Renal cortex interstitium (tissue), 11 donors: ENCODE data around the gene KCNK7. TPM values are rescaled to one million over a fixed set of nuclear protein-coding genes. Genes with fewer than 3 reads are reported as not detected.
A peak's percentile ranks its signal among the peaks of the same experiment; 100 is the strongest.

Experiments used
- DNase-seq, 11 donors: peaks; one replicate each; pipeline ENCODE4 v3.0.0-alpha.2; 2013; ENCODE audit warnings: low read depth in 9 of 11, low spot score in 4 of 11; ENCODE audit errors: extremely low read depth in 1 of 11
- polyA plus RNA-seq, 3 donors: library from polyadenylated mRNA; unstranded; fragments of 120-200 nt; gene quantifications; one replicate each; pipeline ENCODE4 v1.2.1, GENCODE V29; 2013; ENCODE audit not compliant: insufficient read length in 3 of 3

The KCNK7 gene
- polyA plus RNA-seq, 3 donors = 0.30 to 0.39 (median 0.33) TPM

DNA sequence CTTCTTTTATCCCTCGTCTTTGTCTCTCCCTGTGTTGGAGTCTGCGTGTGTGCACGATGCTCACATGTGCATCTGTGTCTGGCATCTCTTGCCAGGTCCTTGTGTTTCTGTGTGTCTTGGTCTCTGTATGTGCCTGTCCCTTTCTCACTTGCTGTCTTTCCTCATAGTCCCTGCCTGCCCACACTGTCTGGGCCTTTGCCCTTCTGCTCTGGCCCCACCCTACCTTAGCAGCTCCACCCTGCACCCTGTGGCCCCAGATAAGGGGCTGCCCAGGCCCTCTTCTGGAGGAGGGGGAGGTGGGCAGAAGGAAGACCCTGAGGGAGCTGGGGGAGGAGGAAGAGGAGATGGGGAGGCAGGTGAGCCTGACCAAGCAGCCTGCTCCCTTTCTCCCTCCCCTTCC lies 16.9 kb downstream of the KCNK7 start:
- DNase-seq = no peak

DNA sequence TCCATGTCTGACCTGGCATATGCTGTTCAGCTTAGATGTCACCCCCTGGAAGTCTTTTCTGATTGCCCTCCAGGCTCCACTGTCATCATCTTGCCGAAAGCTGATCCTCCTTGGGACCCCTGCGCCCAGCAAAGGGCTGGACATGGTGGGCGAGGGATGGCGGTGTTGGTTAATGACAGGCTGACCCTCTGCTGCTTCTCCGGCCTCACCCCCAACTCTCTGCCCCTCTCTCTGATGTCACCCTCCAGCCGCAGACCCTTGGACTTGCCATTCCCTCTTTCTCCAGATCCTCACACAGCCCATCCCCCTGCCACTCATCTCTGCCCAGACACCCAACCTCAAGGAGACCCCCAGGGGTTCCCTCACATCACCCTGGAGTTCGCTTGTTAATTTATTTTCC lies 17.5 kb downstream of the KCNK7 start:
- no peak for DNase-seq

- no peak for DNase-seq
Measured at GRCh38 chr11:65577756-65578109, 17.9 kb downstream of the KCNK7 start.

- DNase-seq = no peak
Measured at GRCh38 chr11:65576867-65577755, 18.5 kb downstream of the KCNK7 start.

- no peak for DNase-seq
Measured at GRCh38 chr11:65576232-65576866, 19.3 kb downstream of the KCNK7 start.

DNA sequence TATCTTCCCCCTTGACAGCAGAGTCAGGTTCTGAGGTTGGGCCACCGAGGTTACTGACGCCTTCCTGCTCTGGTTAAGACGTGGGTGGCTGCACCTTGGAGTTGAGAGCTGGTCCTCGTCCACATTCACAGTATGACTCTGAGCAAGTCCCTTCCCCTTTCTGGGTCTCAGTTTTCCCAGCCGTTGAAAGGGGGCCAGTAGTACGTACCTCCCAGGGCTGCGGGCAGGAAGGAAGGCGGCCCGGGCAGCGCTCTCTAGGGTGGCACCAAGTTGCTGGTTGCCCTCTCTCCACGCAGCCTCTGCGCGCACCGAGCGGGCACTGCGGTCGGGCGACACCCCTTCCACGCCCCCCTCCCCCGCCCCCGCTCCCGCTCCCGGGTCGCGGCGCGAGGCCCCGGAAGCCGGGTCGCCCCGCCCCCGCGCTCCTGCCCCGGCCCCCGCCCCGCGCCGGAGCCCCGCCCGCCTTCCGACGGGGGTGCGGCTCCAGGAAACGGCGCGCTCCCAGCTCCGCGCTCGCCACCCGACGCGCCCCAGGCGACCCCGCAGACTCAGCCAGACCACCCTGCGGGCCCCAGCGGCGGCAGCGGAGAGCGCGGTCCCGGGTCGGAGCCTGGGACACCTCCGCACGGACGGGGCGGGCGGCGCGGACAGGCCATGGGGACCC lies 19.9 kb downstream of the KCNK7 start, which contains the start of gene EHBP1L1:
Gene EHBP1L1, plus strand, starts transcription at position 486 of the 664 bp plus-strand sequence. CDS start 250 bp downstream, outside the sequence.
- no peak for DNase-seq

- DNase-seq = no peak
Measured at GRCh38 chr11:65574811-65575567, 20.6 kb downstream of the KCNK7 start.

DNA sequence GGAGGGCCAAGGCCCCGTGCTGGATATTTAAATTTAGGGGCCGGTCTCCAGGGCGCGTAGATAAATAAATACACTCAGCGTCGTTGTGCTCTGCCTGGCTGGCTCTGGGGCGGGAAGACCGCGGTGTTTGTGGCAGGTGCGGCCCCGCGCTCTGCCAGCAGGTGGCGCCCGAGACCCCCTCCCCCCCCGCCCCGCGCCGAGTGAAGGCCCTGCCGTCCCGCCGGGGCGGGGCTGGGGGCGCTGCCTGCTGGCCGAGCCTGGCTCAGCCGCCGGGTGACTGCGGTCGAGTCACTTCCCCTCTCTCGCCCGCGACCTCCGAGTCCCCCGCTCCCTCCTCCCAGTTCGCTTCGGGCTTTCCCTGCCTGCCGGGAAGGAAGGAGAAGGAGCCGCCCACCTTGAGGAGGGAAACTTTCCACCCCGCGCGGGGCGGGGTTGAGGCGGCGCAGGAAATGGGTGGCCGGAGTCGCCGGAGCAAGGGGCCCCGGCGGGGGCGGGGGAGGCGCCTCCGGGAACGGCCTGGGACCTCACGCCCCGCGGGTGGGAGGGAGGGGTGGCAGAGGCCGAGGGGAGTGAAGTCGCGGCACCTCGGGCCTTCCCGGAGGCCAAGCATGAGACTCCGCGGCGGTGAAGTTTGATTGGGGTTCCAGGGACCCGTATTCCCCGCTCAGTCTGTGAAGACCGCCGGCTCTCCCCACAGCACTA lies 21.3 kb downstream of the KCNK7 start:
- peak in 7 of 11 donors; percentile 77 to 86 (median 81) for DNase-seq

DNA sequence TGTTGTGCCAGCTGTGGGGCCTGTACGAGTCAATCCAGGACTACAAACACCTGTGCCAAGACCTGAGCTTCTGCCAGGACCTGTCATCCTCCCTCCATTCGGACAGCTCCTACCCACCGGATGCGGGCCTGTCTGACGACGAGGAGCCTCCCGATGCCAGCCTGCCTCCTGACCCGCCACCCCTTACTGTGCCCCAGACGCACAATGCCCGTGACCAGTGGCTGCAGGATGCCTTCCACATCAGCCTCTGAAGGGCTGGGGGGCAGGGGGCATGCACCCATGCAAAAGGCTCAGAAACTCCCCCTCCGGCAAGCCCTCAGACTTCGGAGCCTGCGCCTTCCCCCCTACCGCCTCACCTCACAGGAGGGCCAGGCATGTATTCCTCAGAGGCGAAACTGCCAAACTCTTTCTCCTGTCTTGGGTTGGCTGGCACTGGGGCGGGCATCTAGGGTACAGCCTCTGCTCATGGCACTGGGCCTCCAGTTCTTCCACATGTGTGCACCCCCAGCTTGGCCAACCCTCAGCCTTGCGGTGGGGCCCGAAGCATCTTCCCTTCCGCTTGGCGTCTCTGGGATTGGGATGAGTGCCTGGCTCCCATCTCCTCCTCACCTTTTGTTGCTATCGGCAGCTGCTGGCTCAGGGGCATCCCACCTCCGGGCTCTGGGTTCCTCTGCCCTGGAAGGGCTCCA lies 22.1 kb downstream of the KCNK7 start:
- DNase-seq = no peak

DNA sequence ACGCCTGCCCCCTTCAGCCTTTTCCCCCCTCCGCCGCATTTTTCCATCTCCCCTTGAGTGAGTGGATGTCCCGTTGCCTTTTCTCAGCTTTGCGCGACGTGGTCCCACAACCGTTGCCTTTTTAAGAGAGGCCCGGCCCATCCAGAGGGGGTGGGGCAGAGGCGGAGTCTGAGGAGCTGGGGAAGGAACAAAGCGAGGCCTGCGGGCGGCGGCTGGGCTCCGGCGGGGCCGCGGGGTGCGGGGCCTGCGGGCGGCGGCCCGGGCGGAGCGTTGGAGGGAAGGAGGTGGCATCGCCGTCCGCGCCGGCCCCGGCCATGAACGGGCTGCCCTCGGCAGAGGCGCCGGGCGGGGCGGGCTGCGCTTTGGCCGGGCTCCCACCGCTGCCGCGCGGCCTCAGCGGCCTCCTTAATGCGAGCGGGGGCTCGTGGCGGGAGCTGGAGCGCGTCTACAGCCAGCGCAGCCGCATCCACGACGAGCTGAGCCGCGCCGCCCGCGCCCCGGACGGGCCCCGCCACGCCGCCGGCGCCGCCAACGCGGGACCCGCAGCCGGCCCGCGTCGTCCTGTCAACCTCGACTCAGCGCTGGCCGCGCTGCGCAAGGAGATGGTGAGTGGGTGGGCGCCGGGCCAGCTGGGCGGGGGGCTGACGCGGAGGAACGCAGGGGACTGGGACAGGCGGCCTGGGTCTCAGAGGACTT lies 23.1 kb downstream of the KCNK7 start, which contains the start of gene FAM89B:
Gene FAM89B, plus strand, starts transcription at position 183 of the 696 bp plus-strand sequence. Its CDS starts 132 bp downstream, at position 315.
- DNase-seq = peak in 7 of 11 donors; percentile 78 to 94 (median 86)

DNA sequence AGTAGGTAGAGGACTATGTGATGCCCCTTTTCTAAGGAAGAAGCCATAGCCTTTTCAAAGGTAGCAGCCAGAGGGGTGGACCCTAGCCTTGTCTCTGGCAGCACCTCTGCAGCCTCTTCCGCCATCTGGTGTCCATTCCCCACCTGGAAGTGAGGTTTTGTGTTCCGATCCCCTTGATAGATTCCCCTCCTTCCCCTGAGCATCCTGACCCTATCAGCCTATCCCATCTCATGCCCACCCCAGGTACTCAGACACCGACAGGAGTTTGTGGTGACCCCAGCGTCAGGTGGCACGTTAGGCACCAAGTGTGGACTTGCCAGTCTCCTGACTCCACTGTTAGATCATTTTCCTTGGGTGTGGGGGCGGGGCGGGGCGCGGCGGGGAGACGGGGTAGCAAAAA lies 23.7 kb downstream of the KCNK7 start:
- DNase-seq = no peak

GRCh38 chr11:65571420-65571819 lies 24.2 kb downstream of the KCNK7 start:
- DNase-seq = no peak

DNA sequence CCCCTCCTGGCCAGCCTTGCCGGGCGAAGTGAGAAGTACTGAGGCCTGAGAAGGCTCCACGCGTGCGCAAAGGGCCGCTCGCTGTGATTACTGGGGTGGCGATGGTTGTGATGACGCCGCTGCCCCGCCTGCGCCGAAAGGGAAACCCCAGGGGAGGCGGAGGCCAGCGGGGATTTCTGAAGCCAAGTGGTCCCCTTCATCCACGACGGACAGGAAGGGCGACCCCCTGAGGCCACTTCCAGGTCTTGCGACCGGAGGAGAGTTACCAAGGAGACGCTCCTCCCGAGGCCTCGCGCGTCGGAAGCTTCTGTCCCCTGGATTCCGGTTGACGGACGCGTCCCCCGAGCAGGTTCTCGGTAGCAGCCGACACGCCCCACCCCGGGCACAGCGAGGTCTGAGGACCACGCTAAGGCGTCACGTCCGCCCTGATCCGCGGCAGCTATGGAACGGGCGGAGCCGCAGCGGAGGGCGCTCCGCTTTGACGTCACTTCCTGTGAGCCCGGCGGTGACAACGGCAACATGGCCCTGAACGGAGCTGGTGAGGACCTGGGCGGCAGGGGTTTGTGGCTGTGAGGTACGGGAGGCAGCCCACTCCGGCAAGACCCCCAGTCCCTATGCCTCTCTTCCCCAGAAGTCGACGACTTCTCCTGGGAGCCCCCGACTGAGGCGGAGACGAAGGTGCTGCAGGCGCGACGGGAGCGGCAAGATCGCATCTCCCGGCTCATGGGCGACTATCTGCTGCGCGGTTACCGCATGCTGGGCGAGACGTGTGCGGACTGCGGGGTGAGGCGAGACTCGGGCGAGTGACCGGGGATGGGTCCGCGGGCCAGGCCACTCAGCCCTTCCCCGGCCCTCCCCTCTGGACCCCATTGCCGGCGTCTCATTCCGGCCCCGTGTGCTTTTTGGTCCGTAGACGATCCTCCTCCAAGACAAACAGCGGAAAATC lies 25.4 kb downstream of the KCNK7 start, which contains the start of gene ZNRD2:
Gene ZNRD2, plus strand, starts transcription at position 505 of the 946 bp plus-strand sequence. Its CDS starts 15 bp downstream, at position 520.
- peak; percentile 91 to 98 (median 96) for DNase-seq

DNA sequence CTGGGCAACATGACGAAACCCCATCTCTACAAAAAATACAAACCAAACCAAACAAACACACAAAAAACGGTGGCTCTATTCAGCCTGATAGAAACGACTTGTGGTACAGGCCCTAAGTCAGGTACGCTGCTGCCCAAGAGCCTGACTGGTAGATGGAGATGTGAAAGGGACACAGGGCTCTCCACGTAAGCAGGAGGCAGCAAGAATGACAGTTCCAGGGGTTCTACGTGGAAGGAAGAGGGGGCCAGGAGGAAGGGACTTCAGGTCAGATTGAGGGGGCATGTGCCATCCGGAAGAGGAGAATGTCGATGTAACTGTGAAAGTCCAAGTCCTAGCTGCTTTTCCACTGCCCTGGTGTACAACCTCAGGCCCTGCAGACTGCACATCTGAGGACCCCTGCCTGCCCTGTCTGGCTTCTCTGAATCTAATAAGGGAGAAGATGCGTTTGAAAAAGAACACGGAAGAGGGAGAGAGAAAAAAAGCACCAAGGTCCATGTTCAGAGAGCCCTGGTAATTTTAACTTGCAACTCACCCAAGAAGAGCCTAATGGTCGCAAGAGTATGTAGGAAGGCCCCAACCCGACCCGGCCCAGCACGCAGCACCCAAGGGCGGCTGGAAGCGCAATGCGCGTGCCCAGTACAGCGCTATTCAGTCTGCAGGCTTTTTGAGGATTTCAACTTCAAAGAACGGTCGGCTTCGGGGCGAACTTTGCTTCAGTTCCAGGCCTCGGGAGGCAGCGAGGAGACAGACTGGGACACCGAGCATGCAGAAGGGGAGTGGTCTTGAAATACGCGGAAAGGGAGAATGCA lies 26.2 kb downstream of the KCNK7 start:
- DNase-seq = no peak
